Activated naive CD8-positive, alpha-beta T cell (primary cell): ENCODE measurements around the gene NRXN3.

Source experiments
- H3K27ac Mint-ChIP-seq: one replicate; pipeline ENCODE4 v1.8.0; 2021; ENCODE audit warnings: mixed read lengths
- H3K27me3 Mint-ChIP-seq: one replicate; pipeline ENCODE4 v1.8.0; 2021; ENCODE audit warnings: mixed read lengths
- H3K36me3 Mint-ChIP-seq: one replicate; pipeline ENCODE4 v1.8.0; 2021; ENCODE audit warnings: mixed read lengths
- H3K4me1 Mint-ChIP-seq: one replicate; pipeline ENCODE4 v1.8.0; 2021; ENCODE audit warnings: low read depth, mixed read lengths
- H3K4me3 Mint-ChIP-seq: one replicate; pipeline ENCODE4 v1.8.0; 2021; ENCODE audit warnings: mild to moderate bottlenecking, mixed read lengths
- H3K9me3 Mint-ChIP-seq: one replicate; pipeline ENCODE4 v1.8.0; 2021; ENCODE audit warnings: low read depth, mixed read lengths

Gene NRXN3

GRCh38 chr14:78631551-78631950, 461.4 kb downstream of the NRXN3 start:
- H3K36me3 Mint-ChIP-seq: no peaks in the 10 kb centered on the region
- no peaks in the 10 kb centered on the region for H3K4me1 Mint-ChIP-seq
- no peaks in the 10 kb centered on the region for H3K9me3 Mint-ChIP-seq
- H3K27me3 Mint-ChIP-seq: peaks cover 5% of the 10 kb centered on the region
- no peak overlapping the region for H3K27ac Mint-ChIP-seq
- H3K4me3 Mint-ChIP-seq: no peak overlapping the region

GRCh38 chr14:78633752-78634151, 463.6 kb downstream of the NRXN3 start:
- Mint-ChIP-seq H3K9me3 (no peaks in the 10 kb centered on the region), H3K27ac (no peak overlapping the region), H3K27me3 (peaks cover 11% of the 10 kb centered on the region), H3K36me3 (no peaks in the 10 kb centered on the region), H3K4me3 (no peak overlapping the region), H3K4me1 (no peaks in the 10 kb centered on the region)

DNA sequence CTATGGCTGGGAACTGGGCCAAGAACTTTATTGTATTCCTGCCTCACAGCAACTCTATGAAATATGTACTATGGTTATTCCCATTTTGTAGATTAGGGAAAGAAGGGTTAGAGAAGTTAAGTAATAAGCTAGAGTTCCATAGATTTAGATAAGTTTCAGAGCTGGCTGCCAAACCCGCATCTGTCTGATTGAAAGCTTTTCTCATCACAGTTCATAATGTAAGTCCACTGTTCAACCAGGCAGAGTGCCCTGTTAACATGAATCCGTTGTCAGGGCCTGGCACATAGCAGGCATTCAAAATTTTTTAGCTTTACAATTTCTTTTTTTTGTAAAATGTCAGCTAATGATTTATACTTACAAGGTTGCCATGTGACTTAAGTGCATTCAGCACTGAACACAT, 467.3 kb downstream of the NRXN3 start:
- no peaks in the 10 kb centered on the region for H3K4me1 Mint-ChIP-seq
- H3K36me3 Mint-ChIP-seq: no peaks in the 10 kb centered on the region
- H3K9me3 Mint-ChIP-seq: no peaks in the 10 kb centered on the region
- H3K27ac Mint-ChIP-seq: no peak overlapping the region
- peaks cover 9% of the 10 kb centered on the region for H3K27me3 Mint-ChIP-seq
- no peak overlapping the region for H3K4me3 Mint-ChIP-seq

DNA sequence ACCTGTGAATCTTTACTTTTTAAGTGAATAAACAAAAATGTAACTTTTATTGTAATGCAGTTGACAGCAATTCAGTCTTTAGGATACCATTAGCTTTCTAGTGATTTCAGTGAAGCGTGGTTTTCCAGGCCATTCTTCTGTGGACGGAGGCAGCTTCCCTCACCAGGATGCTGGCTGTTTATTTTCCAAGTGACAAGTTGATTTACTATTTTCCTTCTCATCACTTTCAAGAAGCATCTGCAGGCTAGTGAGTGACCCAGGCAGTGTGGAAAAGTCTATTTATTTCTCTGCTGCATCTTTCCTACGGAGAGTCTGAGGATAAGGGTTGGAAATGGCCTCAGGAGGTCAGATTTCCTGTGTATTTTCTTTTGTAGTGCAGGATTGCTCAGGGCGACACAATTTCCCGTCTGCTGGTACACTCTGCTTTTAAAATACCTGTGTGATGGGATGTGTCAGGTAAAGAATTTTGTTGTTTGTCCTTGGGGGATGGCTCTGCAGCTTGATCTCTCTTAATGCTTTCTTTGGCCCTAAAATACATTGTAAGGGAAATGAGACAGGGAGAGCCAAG, 467.8 kb downstream of the NRXN3 start:
- no peaks in the 10 kb centered on the region for H3K36me3 Mint-ChIP-seq
- H3K4me1 Mint-ChIP-seq: no peaks in the 10 kb centered on the region
- H3K4me3 Mint-ChIP-seq: no peak overlapping the region
- no peak overlapping the region for H3K27ac Mint-ChIP-seq
- H3K9me3 Mint-ChIP-seq: no peaks in the 10 kb centered on the region
- peaks cover 9% of the 10 kb centered on the region for H3K27me3 Mint-ChIP-seq

DNA sequence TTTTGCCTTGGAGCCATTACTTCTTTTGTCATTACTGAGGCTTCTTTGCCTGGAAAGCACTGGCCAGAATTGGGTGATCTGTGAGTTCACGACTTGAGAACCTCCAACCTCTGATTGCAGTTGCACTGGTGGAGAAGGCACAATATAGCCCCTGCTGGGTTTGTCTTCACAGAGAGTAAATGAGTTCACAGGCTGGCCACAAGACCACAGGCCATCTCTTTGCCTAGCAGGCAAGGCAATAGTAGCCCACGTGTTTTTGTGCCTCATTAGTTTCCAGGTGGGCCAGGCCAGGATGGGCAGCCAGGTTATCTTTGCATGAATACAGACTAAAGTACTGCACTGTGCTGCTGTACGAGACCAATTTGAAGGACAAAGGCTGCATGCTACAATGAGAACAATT, 468.8 kb downstream of the NRXN3 start:
- no peaks in the 10 kb centered on the region for H3K9me3 Mint-ChIP-seq
- H3K4me3 Mint-ChIP-seq: no peak overlapping the region
- no peak overlapping the region for H3K27ac Mint-ChIP-seq
- H3K4me1 Mint-ChIP-seq: no peaks in the 10 kb centered on the region
- peaks cover 9% of the 10 kb centered on the region for H3K27me3 Mint-ChIP-seq
- H3K36me3 Mint-ChIP-seq: no peaks in the 10 kb centered on the region

DNA sequence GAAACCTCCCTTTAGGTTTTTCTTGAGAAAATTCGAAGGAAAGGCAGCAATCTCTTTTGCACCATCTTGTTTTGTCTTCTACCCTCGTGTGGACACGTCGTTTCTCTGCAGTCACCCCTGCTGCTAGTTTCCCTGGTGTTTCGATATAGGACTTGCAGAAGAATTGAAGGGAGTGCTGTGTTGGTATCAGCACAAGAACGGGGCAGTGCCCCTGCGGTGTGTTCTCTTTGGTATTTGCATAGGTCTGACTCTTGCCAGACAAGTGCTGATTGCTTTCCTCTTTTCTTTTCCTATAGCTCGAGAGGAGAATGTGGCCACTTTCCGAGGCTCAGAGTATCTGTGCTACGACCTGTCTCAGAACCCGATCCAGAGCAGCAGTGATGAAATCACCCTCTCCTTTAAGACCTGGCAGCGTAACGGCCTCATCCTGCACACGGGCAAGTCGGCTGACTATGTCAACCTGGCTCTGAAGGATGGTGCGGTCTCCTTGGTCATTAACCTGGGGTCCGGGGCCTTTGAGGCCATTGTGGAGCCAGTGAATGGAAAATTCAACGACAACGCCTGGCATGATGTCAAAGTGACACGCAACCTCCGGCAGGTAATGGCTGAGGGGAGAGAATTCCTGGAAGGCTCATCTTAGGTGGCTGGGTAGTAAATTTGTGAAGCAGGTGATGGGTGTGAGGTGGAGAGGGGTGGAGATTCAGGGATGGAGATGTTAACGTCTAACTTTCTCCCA, 474.8 kb downstream of the NRXN3 start:
- Mint-ChIP-seq H3K9me3 (no peaks in the 10 kb centered on the region), H3K4me3 (no peak overlapping the region), H3K36me3 (no peaks in the 10 kb centered on the region), H3K27me3 (peaks cover 2% of the 10 kb centered on the region), H3K27ac (no peak overlapping the region), H3K4me1 (no peaks in the 10 kb centered on the region)

DNA sequence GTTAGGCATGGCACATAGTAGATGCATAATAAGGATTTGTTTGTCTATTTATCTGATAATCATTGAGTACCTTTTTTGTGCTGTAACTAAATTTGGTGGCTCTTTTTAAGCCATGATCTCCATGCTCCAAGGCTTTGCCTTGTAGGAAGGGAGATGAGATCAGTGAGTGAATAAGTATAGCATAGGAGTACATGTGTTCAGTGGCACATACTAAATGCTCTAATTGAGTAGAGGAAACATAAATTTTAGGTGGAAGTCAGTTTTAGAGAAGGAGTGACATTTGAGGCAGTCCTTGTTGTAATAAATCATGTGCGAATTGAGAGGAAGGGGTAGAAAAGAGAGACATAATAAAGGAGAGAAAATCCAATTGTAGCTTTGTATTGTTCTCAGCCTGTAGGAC, 482.6 kb downstream of the NRXN3 start:
- H3K27ac Mint-ChIP-seq: no peak overlapping the region
- no peaks in the 10 kb centered on the region for H3K36me3 Mint-ChIP-seq
- H3K4me3 Mint-ChIP-seq: no peak overlapping the region
- peaks cover 7% of the 10 kb centered on the region for H3K27me3 Mint-ChIP-seq
- H3K4me1 Mint-ChIP-seq: no peaks in the 10 kb centered on the region
- no peaks in the 10 kb centered on the region for H3K9me3 Mint-ChIP-seq

DNA sequence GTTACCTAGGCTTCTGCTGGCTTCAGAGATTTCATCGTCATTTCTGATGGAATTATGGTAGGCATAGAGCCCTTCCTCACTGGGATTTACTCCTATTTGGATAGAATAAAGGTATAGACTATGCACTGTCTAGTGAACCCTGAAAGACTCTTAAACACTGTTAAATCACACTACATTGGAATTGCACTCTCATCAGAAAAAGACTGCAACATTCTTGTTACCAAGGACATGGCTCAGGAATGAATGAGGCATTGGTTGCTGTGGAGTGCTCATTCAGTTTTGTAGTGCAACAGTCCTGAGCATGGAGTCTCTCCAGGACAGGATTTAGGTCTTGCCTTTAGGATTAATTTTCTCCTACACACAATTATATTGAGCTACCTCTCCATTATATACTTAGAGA, 483.0 kb downstream of the NRXN3 start:
- no peak overlapping the region for H3K27ac Mint-ChIP-seq
- no peaks in the 10 kb centered on the region for H3K9me3 Mint-ChIP-seq
- no peaks in the 10 kb centered on the region for H3K36me3 Mint-ChIP-seq
- H3K4me3 Mint-ChIP-seq: no peak overlapping the region
- no peaks in the 10 kb centered on the region for H3K4me1 Mint-ChIP-seq
- H3K27me3 Mint-ChIP-seq: peaks cover 7% of the 10 kb centered on the region

DNA sequence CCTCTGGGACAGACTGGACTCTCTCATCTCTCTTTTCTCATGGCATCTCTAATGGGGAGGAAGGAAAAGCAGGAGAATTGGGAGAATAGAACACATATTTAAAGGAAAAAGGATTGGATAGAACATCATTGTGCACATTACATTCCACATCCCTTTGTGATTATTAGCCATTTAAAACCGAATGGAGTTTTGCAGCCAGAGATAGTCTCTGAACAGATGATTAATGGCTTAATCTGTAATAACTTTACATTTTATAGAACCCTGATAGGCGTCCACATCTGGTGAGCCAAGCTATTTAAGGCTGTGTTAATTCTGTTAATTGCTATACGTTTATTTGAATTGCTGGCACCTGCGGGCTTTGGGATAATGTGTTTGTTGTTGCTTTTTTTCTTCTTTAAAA, 487.3 kb downstream of the NRXN3 start:
- Mint-ChIP-seq H3K27me3 (peaks cover 3% of the 10 kb centered on the region), H3K4me1 (no peaks in the 10 kb centered on the region), H3K9me3 (no peaks in the 10 kb centered on the region), H3K36me3 (no peaks in the 10 kb centered on the region), H3K27ac (no peak overlapping the region), H3K4me3 (no peak overlapping the region)

DNA sequence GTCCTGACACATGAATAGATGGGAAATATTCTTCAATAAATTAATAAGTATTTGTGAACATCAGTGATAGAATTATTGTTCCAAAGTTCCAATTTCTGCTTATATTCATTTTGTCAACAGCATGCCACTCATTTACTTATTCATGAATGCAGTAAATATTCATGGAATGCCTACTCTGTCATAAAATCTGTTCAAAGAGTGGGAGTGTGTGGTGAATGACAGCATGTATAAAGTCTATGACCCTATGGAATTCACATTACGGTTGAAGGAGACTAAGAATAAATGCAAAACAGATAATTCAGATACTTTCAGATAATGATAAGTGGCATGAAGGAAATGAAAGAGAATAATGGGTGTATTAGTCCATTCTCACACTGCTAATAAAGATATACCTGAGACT, 494.7 kb downstream of the NRXN3 start:
- Mint-ChIP-seq H3K9me3 (no peaks in the 10 kb centered on the region), H3K36me3 (no peaks in the 10 kb centered on the region), H3K4me1 (no peaks in the 10 kb centered on the region), H3K27me3 (no peaks in the 10 kb centered on the region), H3K27ac (no peak overlapping the region), H3K4me3 (no peak overlapping the region)

DNA sequence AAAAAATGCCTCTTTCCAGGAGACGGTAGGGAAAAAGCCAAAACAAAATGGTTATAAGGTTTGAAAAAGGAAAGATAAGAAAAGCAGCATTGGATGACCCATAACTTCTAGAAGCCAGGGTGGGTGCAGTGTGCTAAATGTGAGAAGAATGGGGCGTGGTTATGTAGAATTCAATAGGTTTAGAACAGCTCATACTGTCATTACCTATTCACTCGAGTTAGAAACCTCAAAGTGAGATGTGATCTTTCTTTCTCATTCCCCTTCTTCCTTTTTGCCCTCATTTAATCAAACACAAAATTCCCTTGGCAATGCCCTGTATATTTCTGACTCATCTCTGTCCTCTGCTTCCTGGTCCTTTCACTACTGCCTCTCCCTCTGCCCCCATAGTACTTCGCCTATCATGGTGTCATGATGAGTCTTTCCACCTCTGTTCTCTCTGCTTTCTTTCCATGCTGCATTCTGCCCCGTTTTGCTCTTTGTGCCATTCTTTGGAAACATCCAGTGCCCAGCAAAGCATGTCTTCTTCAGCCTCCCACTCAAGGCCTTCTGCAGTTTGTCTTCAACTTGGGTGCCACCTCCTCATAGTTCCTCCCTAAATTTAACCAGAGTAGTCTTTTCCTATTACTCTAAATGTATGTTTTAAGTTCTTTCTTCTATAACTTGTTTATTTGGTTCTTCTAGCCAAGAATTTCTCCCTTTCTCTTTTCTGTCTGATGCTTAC, 496.3 kb downstream of the NRXN3 start:
- H3K27ac Mint-ChIP-seq: no peak overlapping the region
- H3K4me1 Mint-ChIP-seq: no peaks in the 10 kb centered on the region
- no peaks in the 10 kb centered on the region for H3K9me3 Mint-ChIP-seq
- no peak overlapping the region for H3K4me3 Mint-ChIP-seq
- peaks cover 2% of the 10 kb centered on the region for H3K27me3 Mint-ChIP-seq
- no peaks in the 10 kb centered on the region for H3K36me3 Mint-ChIP-seq

DNA sequence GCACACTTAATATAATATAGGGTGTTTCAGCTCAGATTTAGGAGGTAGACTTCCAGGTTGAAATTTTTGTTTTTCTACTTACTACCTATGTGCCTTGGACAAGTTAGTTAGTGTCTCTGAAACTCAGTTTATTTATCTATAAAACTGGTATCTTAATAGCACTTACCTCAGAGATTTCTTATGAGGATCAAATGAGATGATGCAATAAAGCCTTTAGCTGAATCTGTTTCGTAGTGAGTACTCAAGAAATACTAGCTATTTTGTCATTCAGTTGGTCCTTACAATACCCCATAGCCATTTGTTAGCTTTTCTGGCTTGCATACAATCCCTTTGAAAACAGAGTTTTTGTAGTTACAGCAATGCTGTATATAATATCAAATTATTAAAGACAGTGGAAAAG, 497.0 kb downstream of the NRXN3 start:
- no peaks in the 10 kb centered on the region for H3K36me3 Mint-ChIP-seq
- H3K4me3 Mint-ChIP-seq: no peak overlapping the region
- H3K4me1 Mint-ChIP-seq: no peaks in the 10 kb centered on the region
- no peaks in the 10 kb centered on the region for H3K9me3 Mint-ChIP-seq
- no peak overlapping the region for H3K27ac Mint-ChIP-seq
- peaks cover 2% of the 10 kb centered on the region for H3K27me3 Mint-ChIP-seq

DNA sequence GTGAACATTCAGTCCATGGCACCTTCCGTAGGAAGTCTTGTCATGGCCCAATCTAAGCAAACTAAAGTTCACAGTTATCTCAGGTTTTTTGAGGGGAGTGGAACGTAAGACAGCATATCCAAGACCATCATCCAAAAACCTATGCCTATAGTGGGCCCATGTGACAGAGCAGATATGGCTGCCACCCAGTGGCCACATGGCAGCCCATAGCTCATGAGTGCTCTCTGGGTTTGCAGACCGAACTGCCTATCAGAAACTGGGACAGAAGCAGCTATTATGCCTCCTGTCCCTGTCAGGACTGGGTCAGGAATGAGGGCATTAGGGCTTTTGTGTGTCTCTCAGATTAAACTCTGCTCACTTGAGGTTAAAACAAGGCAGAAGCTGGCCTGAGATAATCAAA, 503.7 kb downstream of the NRXN3 start:
- Mint-ChIP-seq H3K27ac (no peak overlapping the region), H3K9me3 (no peaks in the 10 kb centered on the region), H3K4me1 (no peaks in the 10 kb centered on the region), H3K36me3 (no peaks in the 10 kb centered on the region), H3K4me3 (no peak overlapping the region), H3K27me3 (peaks cover 4% of the 10 kb centered on the region)

DNA sequence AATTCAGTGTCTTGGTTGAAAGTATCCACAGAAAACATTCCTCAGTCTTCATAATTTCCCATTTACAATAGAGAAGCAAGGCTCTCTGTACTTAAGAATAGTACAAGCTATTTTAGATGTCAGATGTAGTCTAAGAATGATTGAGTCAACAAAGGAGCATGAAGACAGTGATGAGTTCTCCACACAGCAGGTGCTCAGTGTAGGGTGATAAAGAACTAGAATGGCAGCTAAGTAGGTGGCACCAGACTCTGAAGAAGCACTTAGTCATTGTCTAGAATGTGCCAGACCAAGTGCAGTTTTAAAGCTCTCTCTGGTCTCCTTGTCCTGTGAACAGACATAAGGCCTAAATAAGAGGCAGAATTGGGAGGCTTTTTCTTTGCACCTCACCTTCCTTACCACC, 504.6 kb downstream of the NRXN3 start:
- Mint-ChIP-seq H3K9me3 (no peaks in the 10 kb centered on the region), H3K27ac (no peak overlapping the region), H3K4me1 (no peaks in the 10 kb centered on the region), H3K36me3 (no peaks in the 10 kb centered on the region), H3K27me3 (peaks cover 4% of the 10 kb centered on the region), H3K4me3 (no peak overlapping the region)

- Mint-ChIP-seq H3K9me3 (no peaks in the 10 kb centered on the region), H3K36me3 (no peaks in the 10 kb centered on the region), H3K4me3 (no peak overlapping the region), H3K27me3 (no peaks in the 10 kb centered on the region), H3K27ac (no peak overlapping the region), H3K4me1 (no peaks in the 10 kb centered on the region)
These were observed 513.0 kb downstream of the NRXN3 start for GRCh38 chr14:78683206-78683605.
